Mesendoderm (in vitro differentiated cells): ENCODE results near the gene DBT.

Experiments used
- DNase-seq: peaks from one replicate; pipeline ENCODE4 v3.0.0; 2013
- H2AK5ac ChIP-seq: 2 replicates; pipeline ENCODE4 v1.6.1; 2013; ENCODE audit warnings: low read length, inconsistent platforms
- H2BK120ac ChIP-seq: 2 replicates; pipeline ENCODE4 v1.6.1; 2013; ENCODE audit warnings: low read depth, mild to moderate bottlenecking, low read length, moderate library complexity, mixed read lengths
- H2BK15ac ChIP-seq: replicated peaks from 2 replicates; pipeline ENCODE4 v1.6.1; 2013; ENCODE audit warnings: low read depth, mild to moderate bottlenecking, moderate library complexity
- H2BK5ac ChIP-seq: 2 replicates; pipeline ENCODE4 v1.6.1; 2013; ENCODE audit warnings: low read length, inconsistent platforms
- H3K18ac ChIP-seq: 2 replicates; pipeline ENCODE4 v1.6.1; 2013; ENCODE audit warnings: mild to moderate bottlenecking, low read length, mixed read lengths
- H3K23ac ChIP-seq: one replicate; pipeline ENCODE4 v1.6.1; 2013; ENCODE audit warnings: low read length
- H3K27ac ChIP-seq: 2 replicates; pipeline ENCODE4 v1.5.1; 2013; ENCODE audit warnings: low read depth, mild to moderate bottlenecking, inconsistent platforms, low read length, moderate library complexity
- H3K27me3 ChIP-seq: 2 replicates; pipeline ENCODE4 v1.6.1; 2013; ENCODE audit warnings: low read length, control low read depth, mild to moderate bottlenecking, inconsistent platforms; ENCODE audit not compliant: insufficient read depth, poor library complexity
- H3K36me3 ChIP-seq: 2 replicates; pipeline ENCODE4 v1.6.1; 2013; ENCODE audit warnings: low read length, inconsistent platforms; ENCODE audit not compliant: control insufficient read depth, insufficient read depth
- H3K4ac ChIP-seq: one replicate; pipeline ENCODE4 v1.6.1; 2013; ENCODE audit warnings: low read depth, mild to moderate bottlenecking, low read length, moderate library complexity
- H3K4me1 ChIP-seq: 2 replicates; pipeline ENCODE4 v1.6.1; 2013; ENCODE audit warnings: low read depth, low read length, inconsistent platforms; ENCODE audit not compliant: control insufficient read depth
- H3K4me2 ChIP-seq: 2 replicates; pipeline ENCODE4 v1.6.1; 2013; ENCODE audit warnings: low read length
- H3K4me3 ChIP-seq: 2 replicates; pipeline ENCODE4 v1.5.1; 2013; ENCODE audit warnings: mild to moderate bottlenecking, low read length
- H3K56ac ChIP-seq: one replicate; pipeline ENCODE4 v1.6.1; 2013; ENCODE audit warnings: low read length
- H3K79me1 ChIP-seq: 2 replicates; pipeline ENCODE4 v1.6.1; 2013; ENCODE audit warnings: low read length, inconsistent platforms
- H3K79me2 ChIP-seq: 2 replicates; pipeline ENCODE4 v1.6.1; 2013; ENCODE audit warnings: mild to moderate bottlenecking, low read length; ENCODE audit not compliant: control insufficient read depth, insufficient read depth
- H3K9ac ChIP-seq: 2 replicates; pipeline ENCODE4 v1.6.1; 2013; ENCODE audit warnings: low read length, inconsistent platforms
- H4K5ac ChIP-seq: one replicate; pipeline ENCODE4 v1.6.1; 2013; ENCODE audit warnings: low read length
- H4K8ac ChIP-seq: one replicate; pipeline ENCODE4 v1.6.1; 2013; ENCODE audit warnings: low read depth, mild to moderate bottlenecking, control low read depth, low read length, moderate library complexity
- WGBS: extraction: QIAGEN DNeasy Blood & Tissue Kit; methylation state at CpG from one replicate; pipeline ENCODE4 v1.1.7; 2013; ENCODE audit warnings: low lambda C conversion rate, missing lambda C conversion rate; ENCODE audit not compliant: insufficient coverage; ENCODE audit errors: extremely low coverage; 5-methylcytosine and 5-hydroxymethylcytosine counted together

Gene DBT

GRCh38 chr1:100146958-100147357, 102.7 kb downstream of the DBT start:
- Histone ChIP-seq H2BK120ac (no peak overlapping the region), H3K18ac (no peak overlapping the region), H4K8ac (no peak overlapping the region), H3K4me1 (no peaks in the 10 kb centered on the region), H3K79me1 (no peaks in the 10 kb centered on the region), H3K27me3 (no peaks in the 10 kb centered on the region), H2BK15ac (no peak overlapping the region), H3K9ac (no peak overlapping the region), H3K79me2 (no peaks in the 10 kb centered on the region), H2BK5ac (no peak overlapping the region), H2AK5ac (no peak overlapping the region), H3K36me3 (peaks cover 2% of the 10 kb centered on the region), H3K4me2 (no peak overlapping the region), H3K23ac (no peak overlapping the region), H3K4me3 (no peak overlapping the region), H3K4ac (no peak overlapping the region), H3K27ac (no peak overlapping the region), H3K56ac (no peak overlapping the region), H4K5ac (no peak overlapping the region)
- DNase-seq, result no peak
- WGBS, result no CpG with 5 or more reads among the region's 1 CpG

- Histone ChIP-seq H3K23ac (no peak overlapping the region), H3K4me1 (no peaks in the 10 kb centered on the region), H3K18ac (no peak overlapping the region), H2BK15ac (no peak overlapping the region), H3K27me3 (no peaks in the 10 kb centered on the region), H3K79me2 (no peaks in the 10 kb centered on the region), H2BK120ac (no peak overlapping the region), H3K4me3 (no peak overlapping the region), H3K79me1 (no peaks in the 10 kb centered on the region), H3K4ac (no peak overlapping the region), H4K8ac (no peak overlapping the region), H3K4me2 (no peak overlapping the region), H2AK5ac (no peak overlapping the region), H3K56ac (no peak overlapping the region), H3K36me3 (peaks cover 2% of the 10 kb centered on the region), H3K9ac (no peak overlapping the region), H4K5ac (no peak overlapping the region), H3K27ac (no peak overlapping the region), H2BK5ac (no peak overlapping the region)
- WGBS, result no CpG with 5 or more reads among the region's 3 CpGs
- no peak for DNase-seq
Observed at GRCh38 chr1:100145116-100145515, 104.5 kb downstream of the DBT start.

GRCh38 chr1:100142343-100142742, 107.3 kb downstream of the DBT start:
- no peaks in the 10 kb centered on the region for H3K27me3 ChIP-seq
- no peaks in the 10 kb centered on the region for H3K36me3 ChIP-seq
- no peak overlapping the region for H2BK5ac ChIP-seq
- H3K56ac ChIP-seq, result no peak overlapping the region
- no peak overlapping the region for H3K27ac ChIP-seq
- 100% methylated on average over 1 of the region's 3 CpGs for WGBS
- H3K4me1 ChIP-seq, result no peaks in the 10 kb centered on the region
- H4K5ac ChIP-seq, result no peak overlapping the region
- no peak overlapping the region for H3K9ac ChIP-seq
- H3K4me3 ChIP-seq, result no peak overlapping the region
- H3K79me2 ChIP-seq, result no peaks in the 10 kb centered on the region
- no peak overlapping the region for H2BK15ac ChIP-seq
- H2BK120ac ChIP-seq, result no peak overlapping the region
- no peaks in the 10 kb centered on the region for H3K79me1 ChIP-seq
- no peak for DNase-seq
- no peak overlapping the region for H4K8ac ChIP-seq
- H3K23ac ChIP-seq, result no peak overlapping the region
- no peak overlapping the region for H2AK5ac ChIP-seq
- H3K4ac ChIP-seq, result no peak overlapping the region
- no peak overlapping the region for H3K4me2 ChIP-seq
- H3K18ac ChIP-seq, result no peak overlapping the region

GRCh38 chr1:100141192-100141591, 108.4 kb downstream of the DBT start:
- Histone ChIP-seq H3K79me2 (no peaks in the 10 kb centered on the region), H3K56ac (no peak overlapping the region), H4K8ac (no peak overlapping the region), H2BK15ac (no peak overlapping the region), H3K36me3 (no peaks in the 10 kb centered on the region), H4K5ac (no peak overlapping the region), H2AK5ac (no peak overlapping the region), H2BK5ac (no peak overlapping the region), H3K4ac (no peak overlapping the region), H2BK120ac (no peak overlapping the region), H3K23ac (no peak overlapping the region), H3K18ac (no peak overlapping the region), H3K4me3 (no peak overlapping the region), H3K4me2 (no peak overlapping the region), H3K27ac (no peak overlapping the region), H3K79me1 (no peaks in the 10 kb centered on the region), H3K4me1 (no peaks in the 10 kb centered on the region), H3K9ac (no peak overlapping the region), H3K27me3 (no peaks in the 10 kb centered on the region)
- DNase-seq, result no peak
- no CpG with 5 or more reads among the region's 4 CpGs for WGBS

- H3K9ac ChIP-seq, result no peak overlapping the region
- no peak overlapping the region for H3K23ac ChIP-seq
- no peak overlapping the region for H2BK120ac ChIP-seq
- H3K4me2 ChIP-seq, result no peak overlapping the region
- H2AK5ac ChIP-seq, result no peak overlapping the region
- H3K4ac ChIP-seq, result no peak overlapping the region
- no peaks in the 10 kb centered on the region for H3K27me3 ChIP-seq
- no peak overlapping the region for H4K5ac ChIP-seq
- no peaks in the 10 kb centered on the region for H3K79me2 ChIP-seq
- H3K4me3 ChIP-seq, result no peak overlapping the region
- H4K8ac ChIP-seq, result no peak overlapping the region
- no peak overlapping the region for H3K18ac ChIP-seq
- H3K4me1 ChIP-seq, result no peaks in the 10 kb centered on the region
- no peak overlapping the region for H2BK15ac ChIP-seq
- no CpG with 5 or more reads among the region's 2 CpGs for WGBS
- H3K79me1 ChIP-seq, result peaks cover 4% of the 10 kb centered on the region
- no peak overlapping the region for H3K27ac ChIP-seq
- H3K36me3 ChIP-seq, result no peaks in the 10 kb centered on the region
- no peak overlapping the region for H3K56ac ChIP-seq
- H2BK5ac ChIP-seq, result no peak overlapping the region
- DNase-seq, result no peak
Observed at GRCh38 chr1:100137602-100138001, 112.0 kb downstream of the DBT start.
